ENCODE results near the gene CELA1. TPM values are rescaled to one million over a fixed set of nuclear protein-coding genes. Genes with fewer than 3 reads are reported as not detected.

Gene CELA1
- total and polyA plus RNA-seq, 2 of the 13 experiments (the other 11 are each of a cell fraction or from before 2014, with no cell fraction given), result not detected

DNA sequence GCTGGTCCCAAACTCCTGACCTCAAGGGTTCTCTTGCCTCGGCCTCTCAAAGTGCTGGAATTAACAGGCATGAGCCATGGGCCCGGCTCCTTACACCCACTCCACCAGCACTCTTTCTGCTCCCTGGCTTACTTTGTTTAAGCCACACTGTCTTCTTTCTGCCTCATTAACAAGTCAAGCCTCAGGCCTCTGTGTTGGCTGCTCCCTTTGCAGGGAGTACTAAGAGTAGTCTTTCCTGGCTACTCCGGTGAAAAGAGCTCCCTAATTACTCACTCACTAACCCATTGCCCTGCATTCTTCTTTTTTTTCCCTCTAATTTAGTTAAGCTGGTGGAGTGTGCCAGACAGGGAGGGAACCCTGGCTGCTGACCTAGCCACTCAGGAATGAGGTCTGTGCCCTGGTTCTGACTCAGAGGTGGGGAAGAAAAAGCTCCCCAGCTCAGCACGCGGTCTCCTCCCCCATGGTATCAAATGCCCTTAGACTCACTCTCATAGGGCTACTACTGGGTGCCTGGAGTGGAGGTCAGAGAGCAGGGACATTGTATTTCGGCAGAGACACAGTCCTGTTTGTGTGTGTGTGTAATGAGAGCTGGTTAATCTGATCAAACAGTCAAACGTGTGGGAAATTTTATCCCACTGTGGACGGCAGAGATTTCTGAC lies 24.9 kb upstream of the CELA1 start (continued):
- TF ChIP-seq, protein P1, sequence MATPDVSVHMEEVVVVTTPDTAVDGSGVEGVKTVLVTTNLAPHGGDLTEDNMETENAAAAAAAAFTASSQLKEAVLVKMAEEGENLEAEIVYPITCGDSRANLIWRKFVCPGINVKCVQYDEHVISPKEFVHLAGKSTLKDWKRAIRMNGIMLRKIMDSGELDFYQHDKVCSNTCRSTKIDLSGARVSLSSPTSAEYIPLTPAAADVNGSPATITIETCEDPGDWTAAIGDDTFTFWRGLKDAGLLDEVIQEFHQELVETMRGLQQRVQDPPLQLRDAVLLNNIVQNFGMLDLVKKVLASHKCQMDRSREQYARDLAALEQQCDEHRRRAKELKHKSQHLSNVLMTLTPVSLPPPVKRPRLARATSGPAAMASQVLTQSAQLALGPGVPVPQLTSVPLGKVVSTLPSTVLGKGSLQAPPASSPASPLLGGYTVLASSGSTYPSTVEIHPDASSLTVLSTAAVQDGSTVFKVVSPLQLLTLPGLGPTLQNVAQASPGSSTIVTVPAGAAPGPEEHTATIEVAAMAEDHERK (CRISPR knock-in tag; IDR thresholded peaks at IDR 0.05; ENCODE audit: low read depth), result no peak
- TF ChIP-seq, protein P2, sequence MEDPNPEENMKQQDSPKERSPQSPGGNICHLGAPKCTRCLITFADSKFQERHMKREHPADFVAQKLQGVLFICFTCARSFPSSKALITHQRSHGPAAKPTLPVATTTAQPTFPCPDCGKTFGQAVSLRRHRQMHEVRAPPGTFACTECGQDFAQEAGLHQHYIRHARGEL (CRISPR knock-in tag; IDR thresholded peaks at IDR 0.05), result no peak
- TF ChIP-seq AHR (CRISPR knock-in tag; IDR thresholded peaks at IDR 0.05), result no peak
- no peak for TF ChIP-seq ZMYM3 (CRISPR knock-in tag; IDR thresholded peaks at IDR 0.05)
- no peak for TF ChIP-seq MEIS2 (CRISPR knock-in tag; IDR thresholded peaks at IDR 0.05)
- no peak for TF ChIP-seq GABPA (IDR thresholded peaks at IDR 0.05; ENCODE audit: low read depth, low read length)
- TF ChIP-seq GABPA (CRISPR knock-in tag; IDR thresholded peaks at IDR 0.05; ENCODE audit: low read depth), result no peak
- no peak for TF ChIP-seq FOXM1 (CRISPR knock-in tag; IDR thresholded peaks at IDR 0.05)
- no peak for TF ChIP-seq ZNF292 (CRISPR knock-in tag; IDR thresholded peaks at IDR 0.05; ENCODE audit: borderline replicate concordance, low read depth)
- 0 out of 2 replicates have a peak, but pooled peaks have one; percentile 30 for TF ChIP-seq PAXIP1 (CRISPR knock-in tag; conservative IDR thresholded peaks at IDR 0.05)
- no peak for TF ChIP-seq ZNF703 (CRISPR knock-in tag; IDR thresholded peaks at IDR 0.05; ENCODE audit: borderline replicate concordance)
- TF ChIP-seq CREB3 (CRISPR knock-in tag; IDR thresholded peaks at IDR 0.05), result no peak
- peak; percentile 15; the same call in 1 of the 2 replicates for TF ChIP-seq RXRA (CRISPR knock-in tag; IDR thresholded peaks at IDR 0.05)
- no peak for TF ChIP-seq ZBTB8A (CRISPR knock-in tag; IDR thresholded peaks at IDR 0.05; ENCODE audit: borderline replicate concordance, low read depth)
- no peak for TF ChIP-seq YEATS4 (CRISPR knock-in tag; IDR thresholded peaks at IDR 0.05; ENCODE audit: borderline replicate concordance)
- TF ChIP-seq SIX1 (CRISPR knock-in tag; IDR thresholded peaks at IDR 0.05; ENCODE audit: borderline replicate concordance), result peak; percentile 72
- peak; percentile 34; the same call in 1 of the 3 replicates for TF ChIP-seq MXI1 (IDR thresholded peaks at IDR 0.05; ENCODE audit: borderline replicate concordance, low read depth, low read length)
- no peak for TF ChIP-seq HNRNPLL (IDR thresholded peaks at IDR 0.05; ENCODE audit: low read depth, low read length, poor library complexity, severe bottlenecking)
- TF ChIP-seq PPARG (CRISPR knock-in tag; conservative IDR thresholded peaks at IDR 0.05), result 0 out of 2 replicates have a peak, but pooled peaks have one; percentile 23
- TF ChIP-seq MTA3 (CRISPR knock-in tag; IDR thresholded peaks at IDR 0.05), result no peak
- TF ChIP-seq MAFF (IDR thresholded peaks at IDR 0.05; ENCODE audit: low read depth, low read length), result 0 out of 2 replicates have a peak, but pooled peaks have one; percentile 2
- TF ChIP-seq FOSL2 (CRISPR knock-in tag; IDR thresholded peaks at IDR 0.05), result peak; percentile 79
- no peak for TF ChIP-seq GATAD1 (CRISPR knock-in tag; IDR thresholded peaks at IDR 0.05)
- TF ChIP-seq ZNF570 (CRISPR knock-in tag; IDR thresholded peaks at IDR 0.05; ENCODE audit: borderline replicate concordance), result no peak
- TF ChIP-seq ARID2 (CRISPR knock-in tag; IDR thresholded peaks at IDR 0.05; ENCODE audit: borderline replicate concordance), result no peak
- no peak for TF ChIP-seq ZSCAN9 (CRISPR knock-in tag; IDR thresholded peaks at IDR 0.05; ENCODE audit: borderline replicate concordance)

Data from HepG2 (cell line).